Endometrial microvascular endothelial cells (primary cell): Measurements from ENCODE around the gene MED8. TPM values are rescaled to one million over a fixed set of nuclear protein-coding genes. Genes with fewer than 3 reads are reported as not detected.

ENCODE experiments used
- in situ Hi-C: cut with HindIII; loops from 2 replicates; pipeline ENCODE4 v1.10.0; 2017; ENCODE audit warnings: low sequenced_read_pairs, low pct_unique_long_range_greater_than_20kb; ENCODE audit errors: inconsistent ontology term
- total RNA-seq: library from RNA; depleted of rRNA; stranded (reverse); fragments of >200 nt; gene quantifications from one replicate; pipeline ENCODE4 v1.2.3, GENCODE V29; 2015; ENCODE audit errors: inconsistent ontology term

MED8 gene, protein sequence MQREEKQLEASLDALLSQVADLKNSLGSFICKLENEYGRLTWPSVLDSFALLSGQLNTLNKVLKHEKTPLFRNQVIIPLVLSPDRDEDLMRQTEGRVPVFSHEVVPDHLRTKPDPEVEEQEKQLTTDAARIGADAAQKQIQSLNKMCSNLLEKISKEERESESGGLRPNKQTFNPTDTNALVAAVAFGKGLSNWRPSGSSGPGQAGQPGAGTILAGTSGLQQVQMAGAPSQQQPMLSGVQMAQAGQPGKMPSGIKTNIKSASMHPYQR
- total RNA-seq = 51.3 TPM

DNA sequence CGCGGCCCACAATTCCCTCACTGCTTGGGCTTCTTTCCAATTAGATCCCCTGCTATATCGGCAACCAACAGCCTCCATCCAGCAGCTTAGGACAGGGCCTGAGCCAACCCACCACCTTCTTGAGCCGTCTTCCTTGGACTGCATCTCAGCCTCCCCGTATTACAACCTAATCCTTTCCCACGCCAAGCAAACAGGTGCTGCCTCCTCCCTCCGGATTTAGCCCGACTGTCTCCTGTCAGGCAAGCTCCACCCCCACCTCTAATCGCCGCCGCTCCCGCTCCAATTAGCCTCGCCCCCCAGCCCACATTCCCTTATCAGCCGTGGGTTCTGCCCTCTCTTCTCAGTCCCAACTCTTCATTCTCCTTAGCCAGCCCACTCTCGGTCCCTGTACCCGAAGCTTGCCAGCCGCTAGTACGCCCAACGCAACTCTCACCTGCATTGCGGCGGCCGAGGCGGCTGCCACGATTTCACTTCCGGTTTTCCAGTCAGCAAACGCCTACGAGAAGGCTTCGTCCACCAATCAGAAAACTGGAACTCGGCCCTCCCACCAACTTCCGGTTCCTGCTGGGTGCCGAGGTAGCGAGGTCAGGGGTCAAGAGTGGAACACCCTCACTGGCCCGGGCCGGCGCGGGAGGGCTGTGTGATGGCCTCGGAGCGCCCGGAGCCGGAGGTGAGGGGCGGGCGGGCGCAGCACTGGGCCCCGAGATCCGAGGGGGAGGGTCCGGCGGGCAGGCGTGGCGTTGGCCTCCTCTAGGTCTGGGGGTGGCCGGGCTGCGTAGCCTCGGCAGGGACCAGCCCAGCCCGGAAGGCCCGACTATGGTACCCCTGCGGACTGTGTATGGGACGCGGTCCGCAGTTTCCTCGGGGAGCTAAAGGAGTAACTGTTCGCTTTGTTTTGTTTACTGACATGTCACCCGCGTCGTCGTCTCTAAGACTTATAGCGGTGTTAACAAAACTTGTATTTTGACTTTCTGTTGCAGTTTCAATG lies at the start of gene MED8, which contains the start of gene SZT2:
Gene MED8, minus strand, starts transcription at position 475 of the 988 bp plus-strand sequence. Its CDS starts 36 bp downstream, at position 439.
Gene SZT2, plus strand, starts transcription at position 574 of the 988 bp plus-strand sequence. Its CDS starts 70 bp downstream, at position 644.
- in situ Hi-C loops = no loop called here

DNA sequence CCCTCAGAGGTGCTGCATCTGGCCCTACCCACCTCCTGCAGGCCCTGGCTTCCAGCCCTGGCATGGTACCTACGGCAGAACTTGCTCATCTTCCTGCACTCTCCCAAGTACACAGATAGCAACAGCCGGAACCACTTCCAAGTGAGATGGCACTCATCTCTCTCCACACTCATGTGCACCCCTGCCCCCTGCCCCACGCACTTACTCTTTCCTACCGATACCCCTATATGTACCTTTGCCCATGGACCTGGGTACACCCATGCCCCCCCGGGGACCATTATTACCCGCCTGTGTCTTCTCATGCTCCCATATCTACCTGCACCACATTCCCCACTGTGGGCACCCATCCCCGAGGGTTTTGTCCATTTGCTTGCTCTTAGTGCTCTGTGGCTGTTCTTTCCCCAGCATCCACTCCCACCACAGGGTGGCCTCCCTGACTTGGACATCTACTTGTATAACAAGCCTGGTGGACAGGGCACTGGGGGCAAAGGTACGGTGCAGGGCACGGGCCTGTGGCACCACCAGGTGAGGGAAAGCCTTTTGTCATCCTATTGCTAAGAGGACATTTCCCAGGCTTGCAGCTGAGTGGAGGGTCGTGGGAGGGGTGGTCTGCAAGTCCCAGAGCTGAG lies 49.5 kb upstream of the MED8 start:
- in situ Hi-C loops = no loop called here

DNA sequence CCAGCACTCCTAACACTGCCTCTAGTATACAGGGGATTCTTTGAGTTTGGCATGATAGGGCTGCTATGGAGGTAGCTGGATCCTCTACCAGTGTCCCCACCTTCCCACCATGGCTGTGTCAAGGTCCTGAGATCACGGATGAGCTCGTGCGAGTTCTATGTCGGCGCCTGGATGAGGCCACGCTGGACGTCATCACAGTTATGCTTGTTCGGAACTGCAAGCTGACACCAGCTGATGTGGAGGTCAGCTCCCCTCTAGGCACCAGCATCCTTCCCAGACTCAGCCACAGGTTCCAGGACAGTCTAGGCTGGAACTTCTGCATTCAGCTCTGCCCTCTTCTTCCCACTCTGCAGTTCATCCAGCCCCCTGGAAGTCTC lies 49.0 kb upstream of the MED8 start:
- in situ Hi-C loops = no loop called here

DNA sequence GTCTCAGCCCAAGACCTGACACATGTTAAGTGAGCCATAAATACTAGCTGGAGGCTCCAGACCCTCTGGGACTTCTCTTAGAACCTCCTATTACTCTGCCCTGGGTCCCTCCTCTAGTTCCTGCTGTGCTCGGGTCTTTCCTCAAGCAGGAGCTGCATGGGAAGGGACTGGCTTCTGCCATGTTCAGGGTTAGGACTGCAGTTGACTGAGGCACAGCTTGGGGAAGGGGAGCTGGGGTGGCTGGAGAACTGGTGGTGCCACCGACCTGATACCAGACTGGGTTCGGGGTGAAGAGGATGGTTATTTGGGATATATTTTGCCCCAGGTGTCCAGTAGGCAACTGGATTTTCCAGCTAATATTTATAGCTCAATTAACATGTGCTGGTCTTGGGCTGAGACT lies 48.4 kb upstream of the MED8 start:
- in situ Hi-C loops = no loop called here

DNA sequence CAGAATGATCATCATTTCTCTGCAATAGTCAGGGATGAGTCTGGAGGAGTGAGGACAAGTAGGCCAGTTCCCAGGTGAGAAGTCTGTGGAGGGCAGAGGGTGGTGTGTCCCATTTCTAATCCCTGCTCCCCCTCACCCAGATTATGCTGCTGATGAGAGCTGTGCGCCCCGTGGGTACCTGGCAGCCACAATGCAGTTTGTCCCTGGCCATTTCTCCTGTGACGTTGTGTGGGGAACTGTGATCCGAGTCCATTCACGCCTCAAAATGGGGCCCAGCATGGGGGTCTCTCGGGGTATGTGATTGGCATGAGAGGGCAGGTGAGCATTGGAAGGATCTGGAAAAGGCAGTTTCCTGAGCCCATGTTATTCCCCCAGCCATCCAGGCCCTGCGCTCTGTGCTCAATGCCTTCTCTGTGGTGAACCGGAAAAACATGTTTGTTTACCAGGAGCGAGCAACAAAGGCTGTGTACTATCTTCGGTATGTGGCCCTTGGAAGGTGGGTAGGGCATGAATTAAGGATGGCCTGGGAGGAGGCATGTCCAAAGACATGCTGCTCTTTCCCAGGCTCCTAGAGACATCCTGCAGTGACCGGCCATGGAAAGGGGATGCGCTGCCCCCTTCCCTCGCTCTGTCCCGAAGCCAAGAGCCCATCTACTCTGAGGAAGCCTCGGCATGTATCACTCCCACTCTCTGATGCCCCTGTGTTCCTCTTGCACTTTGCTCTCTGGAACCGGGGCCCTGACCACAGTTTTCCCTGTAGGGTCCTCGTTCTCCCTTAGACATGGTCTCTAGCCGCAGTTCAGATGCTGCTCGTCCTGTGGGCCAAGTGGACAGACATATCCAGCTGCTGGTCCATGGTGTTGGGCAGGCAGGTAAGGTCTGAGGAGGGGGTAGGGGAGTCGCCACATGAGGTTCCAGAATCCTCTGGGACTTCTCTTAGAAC lies 47.7 kb upstream of the MED8 start:
- in situ Hi-C loops = no loop called here

DNA sequence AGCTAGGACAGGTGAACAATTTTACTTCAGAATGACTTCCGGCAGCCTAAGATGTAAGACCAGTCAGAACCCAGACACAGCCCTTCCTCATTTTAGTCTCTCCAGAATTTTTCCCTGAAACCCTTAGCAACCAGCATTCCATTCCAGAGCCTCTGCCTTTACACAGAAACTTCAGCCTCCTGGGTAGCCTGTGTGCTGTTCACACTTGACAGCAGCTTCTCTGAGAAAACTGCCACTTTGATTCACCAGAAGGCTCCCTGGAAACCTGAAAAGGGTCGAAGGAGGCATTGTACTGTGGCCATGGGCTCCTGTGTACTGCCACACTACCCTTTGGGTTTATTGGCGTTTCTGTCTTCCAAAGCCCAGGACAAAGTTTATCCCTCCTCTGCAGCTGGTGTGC lies 46.8 kb upstream of the MED8 start:
- in situ Hi-C loops = no loop called here

DNA sequence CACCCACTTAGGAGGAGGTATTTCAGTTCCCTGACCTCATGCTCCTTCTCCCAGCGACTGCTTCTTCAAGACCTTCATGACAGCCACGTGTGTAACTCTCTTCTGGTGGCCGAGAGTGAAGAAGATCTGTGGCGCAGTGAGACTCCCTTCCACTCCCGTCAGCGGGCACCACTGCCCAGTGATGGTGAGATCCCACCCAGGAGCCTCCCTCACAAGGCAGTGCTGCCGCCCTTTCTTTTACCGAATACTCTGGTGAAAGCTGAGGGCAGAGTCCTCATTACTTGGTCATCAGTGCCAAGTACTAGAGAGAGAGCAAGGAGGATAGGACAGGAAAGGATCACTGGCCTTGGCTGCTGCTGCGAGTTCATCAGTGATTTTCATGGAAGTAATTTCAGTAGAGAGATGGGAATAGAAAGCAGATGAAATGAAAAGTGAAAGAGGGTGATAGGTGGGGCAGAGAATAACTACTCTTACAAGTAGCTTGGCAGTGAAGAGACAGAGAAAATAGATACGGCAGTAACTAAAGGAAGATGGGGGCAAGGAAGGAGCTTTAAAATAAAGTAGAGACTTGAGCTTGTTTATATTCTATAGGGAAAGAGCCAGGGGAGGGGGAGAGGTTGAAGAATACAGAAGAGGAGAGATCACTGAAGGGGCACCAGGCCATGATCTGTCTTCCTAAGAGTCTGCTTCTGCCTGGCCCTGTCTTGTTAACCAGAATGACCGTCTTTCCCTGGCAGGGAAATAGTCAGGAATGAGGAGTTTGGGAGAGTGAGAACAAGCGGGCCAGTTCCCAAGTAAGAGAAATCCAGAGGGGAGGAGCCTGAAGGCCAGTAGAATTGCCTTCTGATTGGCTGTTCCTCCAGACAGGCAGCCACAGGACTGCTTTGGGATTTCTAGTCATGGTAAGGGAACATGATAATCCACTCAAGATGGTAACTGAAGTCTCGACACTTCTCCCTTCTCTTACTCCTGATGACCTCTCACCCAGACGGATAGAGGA lies 45.8 kb upstream of the MED8 start:
- in situ Hi-C loops = no loop called here

DNA sequence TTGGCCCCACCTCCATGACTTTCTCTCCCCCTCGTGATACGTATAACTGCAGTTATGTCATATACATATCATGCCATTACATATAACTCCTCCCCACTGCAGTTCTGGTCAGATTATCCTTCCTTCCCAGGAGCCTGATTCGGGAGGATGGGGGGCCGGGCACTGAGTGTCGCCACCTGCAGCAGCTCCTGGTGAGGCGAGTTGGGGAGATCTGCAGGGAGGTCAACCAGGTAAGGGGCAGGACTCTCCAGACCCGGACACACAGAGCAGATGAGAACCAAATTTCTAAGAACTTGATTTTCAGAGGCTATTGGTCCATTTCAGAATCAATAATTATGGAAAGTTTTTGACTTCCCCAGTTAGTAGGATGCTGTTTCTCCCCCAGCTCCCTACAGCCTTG lies 44.7 kb upstream of the MED8 start:
- in situ Hi-C loops = no loop called here

DNA sequence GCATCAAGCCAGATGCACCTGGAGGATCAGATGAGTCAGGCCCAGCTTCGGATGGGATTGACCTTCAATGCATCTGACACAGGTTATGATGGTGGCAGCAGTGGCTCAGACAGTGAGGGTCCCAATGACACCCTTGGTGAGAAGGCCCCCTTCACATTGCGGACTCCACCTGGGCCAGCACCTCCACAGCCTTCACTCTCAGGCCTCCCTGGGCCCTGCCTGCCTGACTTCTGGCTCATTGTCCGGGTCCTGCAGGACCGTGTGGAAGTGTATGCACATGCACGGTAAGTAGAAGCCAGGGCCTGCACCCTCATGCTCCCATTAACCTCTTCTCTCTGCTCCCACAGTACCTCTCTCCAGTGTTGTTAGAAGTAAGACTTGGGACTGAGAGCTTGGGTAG lies 43.3 kb upstream of the MED8 start:
- in situ Hi-C loops = no loop called here

DNA sequence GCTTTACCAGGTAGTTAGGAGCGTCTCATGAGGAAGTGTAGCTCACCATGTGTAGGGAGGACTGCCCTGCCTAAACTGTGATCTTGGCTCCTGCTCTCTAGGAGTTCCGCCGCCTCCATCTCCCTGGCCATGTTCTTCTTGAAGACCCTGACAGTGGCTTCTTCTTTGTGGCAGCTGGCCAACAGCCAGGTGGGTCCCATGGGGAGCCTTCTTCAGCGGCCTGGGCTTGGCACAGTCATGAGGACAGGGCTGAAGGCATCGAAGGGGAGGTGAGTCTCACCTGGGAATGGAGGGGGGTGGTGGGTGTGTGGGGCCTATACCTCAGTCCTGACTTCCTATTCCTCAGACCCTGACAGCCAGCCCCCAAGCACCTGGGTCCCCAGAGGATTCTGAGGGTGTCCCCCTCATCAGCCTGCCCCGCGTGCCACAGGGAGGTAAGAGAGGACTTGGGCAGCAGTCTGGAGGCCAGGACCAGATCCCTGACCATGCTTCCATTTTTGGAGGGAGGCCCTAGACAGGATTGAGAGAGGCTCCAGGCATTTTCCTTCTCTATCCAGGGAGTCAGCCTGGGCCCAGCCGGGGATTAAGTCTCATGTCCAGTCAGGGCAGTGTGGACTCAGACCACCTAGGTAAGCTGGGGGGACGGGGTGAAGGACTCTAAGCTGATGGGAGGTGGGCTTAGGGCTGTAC lies 42.7 kb upstream of the MED8 start:
- in situ Hi-C loops = no loop called here

DNA sequence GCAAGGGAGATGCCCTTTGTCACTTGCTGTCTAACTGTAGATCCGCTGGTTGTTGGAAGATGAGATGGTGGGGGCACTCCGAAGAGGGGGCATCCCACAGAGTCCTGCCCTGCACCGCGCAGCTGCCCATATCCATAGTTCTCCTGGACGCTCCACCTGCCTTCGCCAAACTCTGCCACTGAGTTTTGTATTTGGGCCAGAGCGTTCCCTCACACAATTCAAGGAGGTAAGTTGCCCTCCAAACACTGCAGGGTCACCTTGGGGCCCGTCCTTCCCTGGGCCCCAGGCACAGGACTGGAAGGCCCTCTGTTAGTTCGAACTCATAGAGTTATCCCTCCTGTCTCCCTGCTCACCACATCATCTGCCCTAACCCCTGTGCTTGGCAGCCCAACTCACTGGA lies 42.1 kb upstream of the MED8 start:
- in situ Hi-C loops = no loop called here

DNA sequence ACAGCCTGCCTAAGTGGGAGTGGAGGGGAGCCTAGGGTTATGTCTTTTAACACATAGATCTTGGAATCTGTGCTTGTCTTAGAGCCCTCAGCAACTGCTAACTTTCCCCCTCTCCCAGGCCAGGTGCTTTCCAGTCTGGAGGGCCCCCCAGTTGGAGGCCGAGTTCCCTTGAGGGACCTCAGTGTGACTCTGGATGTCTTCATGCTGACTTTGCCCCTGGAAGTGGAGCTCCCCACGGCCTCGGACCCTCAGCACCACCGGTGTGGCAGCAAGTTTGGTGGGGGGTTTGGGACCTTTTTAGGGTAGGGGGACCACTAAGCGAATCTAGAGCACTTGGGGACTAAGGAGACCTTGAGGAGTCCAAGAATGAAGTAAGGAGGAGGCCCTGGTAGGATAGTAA lies 41.2 kb upstream of the MED8 start:
- in situ Hi-C loops = no loop called here

DNA sequence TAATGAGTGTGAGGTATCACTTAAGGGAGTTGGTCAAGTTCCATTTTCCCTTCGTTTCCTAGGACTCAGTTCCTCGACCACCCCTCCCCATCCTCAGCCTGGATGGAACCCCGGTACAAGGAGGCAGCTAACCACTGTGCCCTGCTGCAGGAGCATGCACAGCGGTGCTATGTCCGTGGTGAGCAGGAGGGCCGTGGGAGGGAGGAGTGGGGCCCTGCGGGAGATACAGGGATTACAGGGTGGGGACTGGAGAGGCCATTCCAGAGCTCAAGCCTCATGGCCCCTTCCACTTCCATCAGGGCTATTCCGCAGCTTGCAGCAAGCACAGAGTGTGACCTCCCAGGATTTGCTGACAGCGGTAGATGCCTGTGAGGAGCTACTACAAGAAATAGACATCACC lies 38.3 kb upstream of the MED8 start:
- in situ Hi-C loops = no loop called here

DNA sequence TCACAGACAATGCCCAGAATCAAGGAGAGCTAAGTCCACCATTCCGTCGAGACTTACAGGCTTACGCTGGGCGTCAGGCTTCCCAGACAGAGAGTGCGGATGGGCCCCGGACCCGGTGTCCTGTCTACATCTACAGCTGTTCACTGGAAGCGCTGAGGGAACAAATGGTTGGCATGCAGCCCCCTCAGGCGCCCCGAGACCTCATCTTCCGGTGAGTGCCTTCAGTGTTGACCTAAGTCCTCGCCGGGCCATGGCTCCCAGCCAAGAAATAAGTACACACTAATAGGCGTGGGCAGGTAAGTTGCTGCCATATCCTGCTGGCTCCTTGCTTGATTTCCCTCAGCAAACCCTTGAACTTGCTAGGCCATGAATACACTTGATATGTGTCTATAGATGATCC lies 37.9 kb upstream of the MED8 start:
- in situ Hi-C loops = no loop called here

DNA sequence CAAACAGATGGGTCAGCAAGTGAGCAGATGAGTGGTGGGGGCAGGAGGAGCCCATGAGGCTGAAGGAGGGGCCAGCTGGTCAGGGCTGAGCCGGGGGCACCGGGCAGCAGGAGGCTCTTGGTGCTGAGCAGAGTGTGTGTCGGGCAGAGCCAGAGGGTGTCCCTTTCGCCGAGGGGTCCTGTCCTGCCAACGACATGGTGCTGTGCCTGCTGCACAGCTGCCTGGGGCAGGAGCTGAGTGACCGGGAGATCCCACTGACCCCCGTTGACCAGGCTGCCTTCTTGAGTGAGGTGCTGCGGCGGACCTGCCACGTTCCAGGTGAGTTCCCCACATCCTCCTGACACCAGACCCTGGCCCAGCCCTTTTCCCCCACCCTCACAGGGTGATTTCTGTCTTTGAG lies 36.6 kb upstream of the MED8 start:
- in situ Hi-C loops = no loop called here

DNA sequence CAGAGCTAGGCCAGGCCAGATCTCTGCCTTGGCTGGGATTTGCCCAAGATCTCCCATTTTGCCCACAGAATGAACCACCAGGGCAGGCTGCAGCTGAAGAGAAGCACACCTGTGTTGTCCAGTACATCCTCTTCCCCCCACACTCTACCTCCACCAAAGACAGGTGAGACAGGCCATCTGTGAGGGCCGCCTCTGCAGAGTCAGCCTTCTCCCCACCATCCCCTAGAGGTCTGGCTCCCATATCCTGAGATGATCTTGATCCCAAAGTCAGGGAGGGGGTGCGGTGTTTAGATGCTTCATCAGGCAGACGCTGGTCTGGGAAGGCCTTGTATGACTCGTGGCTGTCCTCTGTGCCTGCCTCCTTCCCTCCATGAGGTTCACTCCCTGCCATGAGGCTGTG lies 35.4 kb upstream of the MED8 start:
- in situ Hi-C loops = no loop called here
